Ramos (cell line): ENCODE measurements around the gene STOML2.

Experiments used
- in situ Hi-C: fragments of 300-500 bp; cut with MboI; formaldehyde crosslinking; loops from one replicate; pipeline ENCODE4 v1.14.3; 2022; ENCODE audit warnings: low sequenced_read_pairs; ENCODE audit not compliant: unreplicated experiment

STOML2 gene

GRCh38 chr9:35075358-35075757 lies 27.6 kb downstream of the STOML2 start:
- in situ Hi-C loops, result loop anchor here (25.0 kb wide), 1 partner anchor 662 kb away; the partner anchor contains the start of genes CREB3, GBA2, RGP1 and TLN1

GRCh38 chr9:35074791-35075190 lies 28.1 kb downstream of the STOML2 start:
- in situ Hi-C loops, result loop anchor here (25.0 kb wide), 1 partner anchor 663 kb away; the partner anchor contains the start of genes CREB3, GBA2, RGP1 and TLN1

GRCh38 chr9:35074141-35074540 lies 28.8 kb downstream of the STOML2 start:
- in situ Hi-C loops, result no loop called here

- in situ Hi-C loops, result no loop called here
These were observed 29.7 kb downstream of the STOML2 start for GRCh38 chr9:35073279-35073612.

- in situ Hi-C loops, result no loop called here
These were observed 30.3 kb downstream of the STOML2 start, which contains the start of gene VCP for GRCh38 chr9:35072461-35073278. TSS of gene VCP (minus strand) at chr9:35072625. CDS start at chr9:35072353, 272 bp downstream.

- in situ Hi-C loops, result no loop called here
These were observed 31.0 kb downstream of the STOML2 start for GRCh38 chr9:35071814-35072460.

- in situ Hi-C loops, result no loop called here
These were observed 31.8 kb downstream of the STOML2 start for GRCh38 chr9:35070823-35071813.

- in situ Hi-C loops, result no loop called here
These were observed 33.9 kb downstream of the STOML2 start for GRCh38 chr9:35069020-35069419.

- in situ Hi-C loops, result no loop called here
These were observed 35.9 kb downstream of the STOML2 start for GRCh38 chr9:35067056-35067455.

- in situ Hi-C loops, result no loop called here
These were observed 42.3 kb downstream of the STOML2 start for GRCh38 chr9:35060548-35061207.

- in situ Hi-C loops, result no loop called here
These were observed 43.5 kb downstream of the STOML2 start for GRCh38 chr9:35059438-35059837.

GRCh38 chr9:35057271-35057620 lies 45.7 kb downstream of the STOML2 start:
- in situ Hi-C loops, result no loop called here

GRCh38 chr9:35056571-35057270 lies 46.2 kb downstream of the STOML2 start:
- in situ Hi-C loops, result no loop called here

GRCh38 chr9:35054871-35055644 lies 47.9 kb downstream of the STOML2 start:
- in situ Hi-C loops, result no loop called here

GRCh38 chr9:35054185-35054835 lies 48.6 kb downstream of the STOML2 start:
- in situ Hi-C loops, result no loop called here

- in situ Hi-C loops, result no loop called here
These were observed 51.6 kb downstream of the STOML2 start for GRCh38 chr9:35051069-35051967.
